Measurements from ENCODE around the gene AMPD3. TPM values are rescaled to one million over a fixed set of nuclear protein-coding genes. Genes with fewer than 3 reads are reported as not detected.

The AMPD3 gene
- total RNA-seq, 1 experiment from 2014 or later = 12.5 TPM

GRCh38 chr11:10511181-10511621 is 56.1 kb downstream of the AMPD3 start:
- ChIA-PET CTCF (no interaction called here), POLR2A (no interaction called here)
- BruUV-seq (replicated peaks) = no TSS peak
- H3K9me3 ChIP-seq (ENCODE audit: control insufficient read depth, insufficient read depth, low read depth, low read length) = no peaks in the 10 kb centered on the region
- DNase-seq (ENCODE audit: low read depth, low spot score) (no peak), ATAC-seq (no peak)
- no peak for TF ChIP-seq TCF7L2 (IDR thresholded peaks at IDR 0.05; ENCODE audit: low read depth, low read length)
- TF ChIP-seq CTCF (IDR thresholded peaks at IDR 0.05) = no peak
- TF ChIP-seq REST (IDR thresholded peaks at IDR 0.05; ENCODE audit: insufficient read depth in 1 of 2, low read depth in 2 of 2, low read length in 1 of 2) = no peak
- TF ChIP-seq SIN3A (IDR thresholded peaks at IDR 0.05; ENCODE audit: borderline replicate concordance, insufficient read depth, low read depth, low read length) = no peak
- no peak for TF ChIP-seq POLR2AphosphoS5 (IDR thresholded peaks at IDR 0.05; ENCODE audit: low read depth, low read length)
- no peak overlapping the region for H3K4me3 ChIP-seq (ENCODE audit: low read depth in 2 of 2, low read length in 2 of 2)
- intact Hi-C loops (cut with micrococcal nuclease; ENCODE audit: unreplicated experiment) = no loop called here
- H3K36me3 ChIP-seq (ENCODE audit: control insufficient read depth, insufficient read depth, low read length) = no peaks in the 10 kb centered on the region
- H3K4me1 ChIP-seq (ENCODE audit: control insufficient read depth, insufficient read depth, low read length) = no peaks in the 10 kb centered on the region
- no peak overlapping the region for H3K27ac ChIP-seq (ENCODE audit: low read length)
- no peaks in the 10 kb centered on the region for H3K27me3 ChIP-seq (ENCODE audit: control insufficient read depth, insufficient read depth, low read length)
- in situ Hi-C loops (cut with HindIII; ENCODE audit: low pct_unique_long_range_greater_than_20kb, low sequenced_read_pairs) = no loop called here

- no peak for ATAC-seq
Observed at GRCh38 chr11:10514202-10514601, 59.1 kb downstream of the AMPD3 start.

More at GRCh38 chr11:10514202-10514601, 59.1 kb downstream of the AMPD3 start:
- TF ChIP-seq CTCF (IDR thresholded peaks at IDR 0.05) = peak; percentile 50; the same call in 1 of the 2 replicates
- no peak for TF ChIP-seq REST (IDR thresholded peaks at IDR 0.05; ENCODE audit: insufficient read depth in 1 of 2, low read depth in 2 of 2, low read length in 1 of 2)
- Histone ChIP-seq H3K36me3 (ENCODE audit: control insufficient read depth, insufficient read depth, low read length) (no peaks in the 10 kb centered on the region), H3K27me3 (ENCODE audit: control insufficient read depth, insufficient read depth, low read length) (no peaks in the 10 kb centered on the region), H3K9me3 (ENCODE audit: control insufficient read depth, insufficient read depth, low read depth, low read length) (no peaks in the 10 kb centered on the region), H3K4me1 (ENCODE audit: control insufficient read depth, insufficient read depth, low read length) (no peaks in the 10 kb centered on the region), H3K27ac (ENCODE audit: low read length) (no peak overlapping the region), H3K4me3 (ENCODE audit: low read depth in 2 of 2, low read length in 2 of 2) (no peak overlapping the region)
- in situ Hi-C loops (cut with HindIII; ENCODE audit: low pct_unique_long_range_greater_than_20kb, low sequenced_read_pairs) (no loop called here), intact Hi-C loops (cut with micrococcal nuclease; ENCODE audit: unreplicated experiment) (loop anchor here (2.0 kb wide), 1 partner anchor 221 kb away; no protein-coding TSS in a partner anchor)
- no TSS peak for BruUV-seq (replicated peaks)
- no peak for DNase-seq (ENCODE audit: low read depth, low spot score)
- ChIA-PET POLR2A (no interaction called here), CTCF (no interaction called here)

Data from Panc1 (cell line).